ENCODE data around the gene PRKCA.

Gene PRKCA

GRCh38 chr17:66720027-66720426, 417.6 kb downstream of the PRKCA start:
- ATAC-seq, result no peak
- TF ChIP-seq ZC3H10 (CRISPR knock-in tag; IDR thresholded peaks at IDR 0.05) (no peak), TCF4 (CRISPR knock-in tag; IDR thresholded peaks at IDR 0.05; ENCODE audit: borderline replicate concordance) (no peak), OSR1 (CRISPR knock-in tag; IDR thresholded peaks at IDR 0.05) (no peak), RARB (CRISPR knock-in tag; IDR thresholded peaks at IDR 0.05) (no peak), TSHZ2 (CRISPR knock-in tag; IDR thresholded peaks at IDR 0.05) (no peak), BACH2 (CRISPR knock-in tag; IDR thresholded peaks at IDR 0.05; ENCODE audit: borderline replicate concordance) (no peak), ZFP30 (CRISPR knock-in tag; IDR thresholded peaks at IDR 0.05) (no peak), ISL1 (CRISPR knock-in tag; IDR thresholded peaks at IDR 0.05) (no peak), POU6F1 (CRISPR knock-in tag; IDR thresholded peaks at IDR 0.05; ENCODE audit: borderline replicate concordance, low read depth) (no peak), ZFP3 (CRISPR knock-in tag; IDR thresholded peaks at IDR 0.05) (no peak), SNAI2 (CRISPR knock-in tag; IDR thresholded peaks at IDR 0.05) (no peak), TOX (CRISPR knock-in tag; IDR thresholded peaks at IDR 0.05; ENCODE audit: borderline replicate concordance) (no peak), ZNF70 (CRISPR knock-in tag; IDR thresholded peaks at IDR 0.05) (no peak), CSRNP3 (CRISPR knock-in tag; IDR thresholded peaks at IDR 0.05) (no peak), PPARA (CRISPR knock-in tag; IDR thresholded peaks at IDR 0.05; ENCODE audit: borderline replicate concordance) (no peak), CSDC2 (CRISPR knock-in tag; IDR thresholded peaks at IDR 0.05) (no peak), ARNTL (CRISPR knock-in tag; IDR thresholded peaks at IDR 0.05; ENCODE audit: borderline replicate concordance, low read depth) (no peak)

- TF ChIP-seq ZNF565 (CRISPR knock-in tag; conservative IDR thresholded peaks at IDR 0.05; ENCODE audit: low read depth), result no peak
- no peak for TF ChIP-seq TCF4 (CRISPR knock-in tag; IDR thresholded peaks at IDR 0.05; ENCODE audit: borderline replicate concordance)
- no peak for TF ChIP-seq ESRRG (CRISPR knock-in tag; IDR thresholded peaks at IDR 0.05)
- TF ChIP-seq ZC3H10 (CRISPR knock-in tag; IDR thresholded peaks at IDR 0.05), result no peak
- TF ChIP-seq RARB (CRISPR knock-in tag; IDR thresholded peaks at IDR 0.05), result no peak
- no peak for TF ChIP-seq CSRNP3 (CRISPR knock-in tag; IDR thresholded peaks at IDR 0.05)
- no peak for TF ChIP-seq PPARA (CRISPR knock-in tag; IDR thresholded peaks at IDR 0.05; ENCODE audit: borderline replicate concordance)
- no peak for TF ChIP-seq ZFP30 (CRISPR knock-in tag; IDR thresholded peaks at IDR 0.05)
- TF ChIP-seq PATZ1 (CRISPR knock-in tag; IDR thresholded peaks at IDR 0.05; ENCODE audit: borderline replicate concordance), result no peak
- no peak for TF ChIP-seq ZFP3 (CRISPR knock-in tag; IDR thresholded peaks at IDR 0.05)
- TF ChIP-seq TOX (CRISPR knock-in tag; IDR thresholded peaks at IDR 0.05; ENCODE audit: borderline replicate concordance), result no peak
- TF ChIP-seq GLIS3 (CRISPR knock-in tag; IDR thresholded peaks at IDR 0.05), result no peak
- no peak for ATAC-seq
Measured at GRCh38 chr17:66720567-66720966, 418.2 kb downstream of the PRKCA start.

GRCh38 chr17:66722341-66722740, 419.9 kb downstream of the PRKCA start:
- no peak for ATAC-seq
- TF ChIP-seq TCF4 (CRISPR knock-in tag; IDR thresholded peaks at IDR 0.05; ENCODE audit: borderline replicate concordance) (no peak), PPARA (CRISPR knock-in tag; IDR thresholded peaks at IDR 0.05; ENCODE audit: borderline replicate concordance) (no peak), TOX (CRISPR knock-in tag; IDR thresholded peaks at IDR 0.05; ENCODE audit: borderline replicate concordance) (no peak), OSR1 (CRISPR knock-in tag; IDR thresholded peaks at IDR 0.05) (no peak), ESRRG (CRISPR knock-in tag; IDR thresholded peaks at IDR 0.05) (no peak), CREB5 (CRISPR knock-in tag; IDR thresholded peaks at IDR 0.05; ENCODE audit: low read depth) (no peak), ISL1 (CRISPR knock-in tag; IDR thresholded peaks at IDR 0.05) (no peak), CSDC2 (CRISPR knock-in tag; IDR thresholded peaks at IDR 0.05) (no peak), PATZ1 (CRISPR knock-in tag; IDR thresholded peaks at IDR 0.05; ENCODE audit: borderline replicate concordance) (no peak)
